HEK293 (cell line): ENCODE results near the gene TARS3.

Experiments used
- GLIS2 ChIP-seq: fragments of 450-650 bp; formaldehyde crosslinking; IDR thresholded peaks from 2 replicates; pipeline ENCODE4 v1.5.1; 2016; ENCODE audit warnings: missing biosample characterization, missing genetic modification characterization
- HOXC10 ChIP-seq: sonication (generic); formaldehyde crosslinking; IDR thresholded peaks from 2 replicates; pipeline ENCODE4 v1.8.1; 2023; ENCODE audit warnings: mild to moderate bottlenecking, missing genetic modification reagents
- RBAK ChIP-seq: fragments of 450-650 bp; formaldehyde crosslinking; IDR thresholded peaks from 2 replicates; pipeline ENCODE4 v1.5.1; 2016; ENCODE audit warnings: missing biosample characterization, missing genetic modification characterization
- YY2 ChIP-seq: fragments of 450-650 bp; formaldehyde crosslinking; IDR thresholded peaks from 2 replicates; pipeline ENCODE4 v1.5.1; 2016; ENCODE audit warnings: missing biosample characterization, missing genetic modification characterization
- ZEB2 ChIP-seq: fragments of 450-650 bp; formaldehyde crosslinking; IDR thresholded peaks from 2 replicates; pipeline ENCODE4 v1.5.1; 2016; ENCODE audit warnings: missing biosample characterization, missing genetic modification characterization
- ZFP41 ChIP-seq: fragments of 450-650 bp; formaldehyde crosslinking; IDR thresholded peaks from 2 replicates; pipeline ENCODE4 v1.5.1; 2016; ENCODE audit warnings: missing biosample characterization, missing genetic modification characterization, borderline replicate concordance
- ZFP69B ChIP-seq: fragments of 450-650 bp; formaldehyde crosslinking; IDR thresholded peaks from 2 replicates; pipeline ENCODE4 v1.5.1; 2016; ENCODE audit warnings: missing biosample characterization, missing genetic modification characterization
- ZNF2 ChIP-seq: fragments of 450-650 bp; formaldehyde crosslinking; IDR thresholded peaks from 2 replicates; pipeline ENCODE4 v1.5.1; 2016; ENCODE audit warnings: missing biosample characterization, missing genetic modification characterization
- ZNF292 ChIP-seq: fragments of 450-650 bp; formaldehyde crosslinking; IDR thresholded peaks from 2 replicates; pipeline ENCODE4 v1.5.1; 2016; ENCODE audit warnings: low read depth, missing biosample characterization, missing genetic modification characterization, borderline replicate concordance
- ZNF335 ChIP-seq: fragments of 450-650 bp; formaldehyde crosslinking; conservative IDR thresholded peaks from 2 replicates; pipeline ENCODE4 v1.5.1; 2016; ENCODE audit warnings: missing biosample characterization, missing genetic modification characterization
- ZNF426 ChIP-seq: fragments of 450-650 bp; formaldehyde crosslinking; IDR thresholded peaks from 2 replicates; pipeline ENCODE4 v1.5.1; 2017; ENCODE audit warnings: missing biosample characterization, missing genetic modification characterization, mild to moderate bottlenecking, inconsistent platforms, moderate library complexity
- ZNF433 ChIP-seq: fragments of 450-650 bp; formaldehyde crosslinking; IDR thresholded peaks from 2 replicates; pipeline ENCODE4 v1.5.1; 2016; ENCODE audit warnings: missing biosample characterization, missing genetic modification characterization, low read depth
- ZNF501 ChIP-seq: fragments of 450-650 bp; formaldehyde crosslinking; IDR thresholded peaks from 2 replicates; pipeline ENCODE4 v1.5.1; 2016; ENCODE audit warnings: missing biosample characterization, missing genetic modification characterization
- ZNF544 ChIP-seq: fragments of 450-650 bp; formaldehyde crosslinking; IDR thresholded peaks from 2 replicates; pipeline ENCODE4 v1.5.0; 2017; ENCODE audit warnings: missing biosample characterization, missing genetic modification characterization
- ZNF558 ChIP-seq: fragments of 450-650 bp; formaldehyde crosslinking; IDR thresholded peaks from 2 replicates; pipeline ENCODE4 v1.5.1; 2016; ENCODE audit warnings: missing biosample characterization, missing genetic modification characterization
- ZNF660 ChIP-seq: fragments of 450-650 bp; IDR thresholded peaks from 2 replicates; pipeline ENCODE4 v1.5.1; 2018; ENCODE audit warnings: missing biosample characterization, mild to moderate bottlenecking, missing genetic modification characterization
- ZNF707 ChIP-seq: fragments of 450-650 bp; formaldehyde crosslinking; IDR thresholded peaks from 2 replicates; pipeline ENCODE4 v1.5.1; 2016; ENCODE audit warnings: missing biosample characterization, missing genetic modification characterization
- ZNF785 ChIP-seq: fragments of 450-650 bp; formaldehyde crosslinking; IDR thresholded peaks from 2 replicates; pipeline ENCODE4 v1.5.1; 2016; ENCODE audit warnings: missing biosample characterization, missing genetic modification characterization
- TF ChIP-seq, protein P1 (sequence below): fragments of 450-650 bp; formaldehyde crosslinking; IDR thresholded peaks from 2 replicates; pipeline ENCODE4 v1.5.1; 2017; ENCODE audit warnings: missing biosample characterization, missing genetic modification characterization
- TF ChIP-seq, protein P2 (sequence below): fragments of 450-650 bp; formaldehyde crosslinking; IDR thresholded peaks from 2 replicates; pipeline ENCODE4 v1.5.1; 2016; ENCODE audit warnings: missing biosample characterization, missing genetic modification characterization, borderline replicate concordance
- TF ChIP-seq, protein P3 (sequence below): fragments of 450-650 bp; formaldehyde crosslinking; IDR thresholded peaks from 2 replicates; pipeline ENCODE4 v1.5.1; 2016; ENCODE audit warnings: missing biosample characterization, missing genetic modification characterization
- TF ChIP-seq, protein P4 (sequence below): fragments of 450-650 bp; formaldehyde crosslinking; IDR thresholded peaks from 2 replicates; pipeline ENCODE4 v1.5.1; 2016; ENCODE audit warnings: missing biosample characterization, missing genetic modification characterization, borderline replicate concordance
- TF ChIP-seq, protein P5 (sequence below): fragments of 450-650 bp; formaldehyde crosslinking; IDR thresholded peaks from 2 replicates; pipeline ENCODE4 v1.5.1; 2016; ENCODE audit warnings: missing biosample characterization, missing genetic modification characterization
- TF ChIP-seq, protein P6 (sequence below): IDR thresholded peaks from 2 replicates; pipeline ENCODE4 v1.6.1; 2011; ENCODE audit warnings: mild to moderate bottlenecking, low read depth, low read length, borderline replicate concordance
- TF ChIP-seq, protein P7 (sequence below): fragments of 450-650 bp; IDR thresholded peaks from 2 replicates; pipeline ENCODE4 v1.5.1; 2018; ENCODE audit warnings: missing biosample characterization, mild to moderate bottlenecking, missing genetic modification characterization

Gene TARS3

DNA sequence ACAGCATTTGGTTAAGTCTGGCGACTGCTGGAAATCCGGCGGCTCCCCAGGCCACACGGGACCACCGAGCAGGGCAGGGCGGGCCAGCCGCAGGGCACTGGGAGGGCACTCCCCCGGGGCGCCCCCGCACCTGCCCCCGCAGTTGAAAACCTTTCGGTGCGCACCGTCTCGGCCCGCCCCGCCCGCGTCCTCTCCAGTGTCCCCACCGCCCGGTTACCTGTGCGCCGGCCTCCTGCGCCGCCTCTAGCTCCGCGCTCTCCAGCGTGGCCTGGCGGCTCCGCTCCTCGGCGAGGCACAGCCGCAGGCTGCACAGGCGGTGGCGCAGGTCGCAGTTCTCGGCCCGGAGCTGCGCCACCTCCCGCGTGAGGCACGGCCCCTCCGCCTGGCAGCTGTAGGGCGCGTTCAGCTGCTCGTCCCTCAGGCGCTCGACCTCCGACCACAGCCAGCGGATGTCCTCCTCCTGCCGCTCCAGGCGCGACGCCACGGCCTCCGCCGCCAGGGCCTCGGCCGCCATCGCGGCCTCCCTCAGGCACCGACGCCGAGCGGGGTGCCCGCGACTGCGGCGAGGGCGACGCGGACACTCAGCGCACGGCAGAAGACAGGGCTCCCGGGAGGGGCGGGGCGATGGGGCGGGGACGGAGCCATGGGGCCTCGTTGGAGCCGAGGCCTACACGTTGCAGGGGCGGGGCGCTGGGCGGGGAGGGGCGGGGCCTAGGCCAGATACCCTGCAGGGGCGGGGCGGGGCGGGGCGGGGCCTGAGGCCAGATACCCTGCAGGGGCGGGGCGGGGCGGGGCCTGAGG lies at the start of gene TARS3 (continued):
- TF ChIP-seq, protein P1, sequence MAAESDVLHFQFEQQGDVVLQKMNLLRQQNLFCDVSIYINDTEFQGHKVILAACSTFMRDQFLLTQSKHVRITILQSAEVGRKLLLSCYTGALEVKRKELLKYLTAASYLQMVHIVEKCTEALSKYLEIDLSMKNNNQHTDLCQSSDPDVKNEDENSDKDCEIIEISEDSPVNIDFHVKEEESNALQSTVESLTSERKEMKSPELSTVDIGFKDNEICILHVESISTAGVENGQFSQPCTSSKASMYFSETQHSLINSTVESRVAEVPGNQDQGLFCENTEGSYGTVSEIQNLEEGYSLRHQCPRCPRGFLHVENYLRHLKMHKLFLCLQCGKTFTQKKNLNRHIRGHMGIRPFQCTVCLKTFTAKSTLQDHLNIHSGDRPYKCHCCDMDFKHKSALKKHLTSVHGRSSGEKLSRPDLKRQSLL = peak; percentile 89; the same call in 1 of the 2 replicates
- peak; percentile 94 for TF ChIP-seq YY2 (tag by site-specific recombination)
- TF ChIP-seq ZNF292 (tag by site-specific recombination) = no peak
- TF ChIP-seq, protein P2, sequence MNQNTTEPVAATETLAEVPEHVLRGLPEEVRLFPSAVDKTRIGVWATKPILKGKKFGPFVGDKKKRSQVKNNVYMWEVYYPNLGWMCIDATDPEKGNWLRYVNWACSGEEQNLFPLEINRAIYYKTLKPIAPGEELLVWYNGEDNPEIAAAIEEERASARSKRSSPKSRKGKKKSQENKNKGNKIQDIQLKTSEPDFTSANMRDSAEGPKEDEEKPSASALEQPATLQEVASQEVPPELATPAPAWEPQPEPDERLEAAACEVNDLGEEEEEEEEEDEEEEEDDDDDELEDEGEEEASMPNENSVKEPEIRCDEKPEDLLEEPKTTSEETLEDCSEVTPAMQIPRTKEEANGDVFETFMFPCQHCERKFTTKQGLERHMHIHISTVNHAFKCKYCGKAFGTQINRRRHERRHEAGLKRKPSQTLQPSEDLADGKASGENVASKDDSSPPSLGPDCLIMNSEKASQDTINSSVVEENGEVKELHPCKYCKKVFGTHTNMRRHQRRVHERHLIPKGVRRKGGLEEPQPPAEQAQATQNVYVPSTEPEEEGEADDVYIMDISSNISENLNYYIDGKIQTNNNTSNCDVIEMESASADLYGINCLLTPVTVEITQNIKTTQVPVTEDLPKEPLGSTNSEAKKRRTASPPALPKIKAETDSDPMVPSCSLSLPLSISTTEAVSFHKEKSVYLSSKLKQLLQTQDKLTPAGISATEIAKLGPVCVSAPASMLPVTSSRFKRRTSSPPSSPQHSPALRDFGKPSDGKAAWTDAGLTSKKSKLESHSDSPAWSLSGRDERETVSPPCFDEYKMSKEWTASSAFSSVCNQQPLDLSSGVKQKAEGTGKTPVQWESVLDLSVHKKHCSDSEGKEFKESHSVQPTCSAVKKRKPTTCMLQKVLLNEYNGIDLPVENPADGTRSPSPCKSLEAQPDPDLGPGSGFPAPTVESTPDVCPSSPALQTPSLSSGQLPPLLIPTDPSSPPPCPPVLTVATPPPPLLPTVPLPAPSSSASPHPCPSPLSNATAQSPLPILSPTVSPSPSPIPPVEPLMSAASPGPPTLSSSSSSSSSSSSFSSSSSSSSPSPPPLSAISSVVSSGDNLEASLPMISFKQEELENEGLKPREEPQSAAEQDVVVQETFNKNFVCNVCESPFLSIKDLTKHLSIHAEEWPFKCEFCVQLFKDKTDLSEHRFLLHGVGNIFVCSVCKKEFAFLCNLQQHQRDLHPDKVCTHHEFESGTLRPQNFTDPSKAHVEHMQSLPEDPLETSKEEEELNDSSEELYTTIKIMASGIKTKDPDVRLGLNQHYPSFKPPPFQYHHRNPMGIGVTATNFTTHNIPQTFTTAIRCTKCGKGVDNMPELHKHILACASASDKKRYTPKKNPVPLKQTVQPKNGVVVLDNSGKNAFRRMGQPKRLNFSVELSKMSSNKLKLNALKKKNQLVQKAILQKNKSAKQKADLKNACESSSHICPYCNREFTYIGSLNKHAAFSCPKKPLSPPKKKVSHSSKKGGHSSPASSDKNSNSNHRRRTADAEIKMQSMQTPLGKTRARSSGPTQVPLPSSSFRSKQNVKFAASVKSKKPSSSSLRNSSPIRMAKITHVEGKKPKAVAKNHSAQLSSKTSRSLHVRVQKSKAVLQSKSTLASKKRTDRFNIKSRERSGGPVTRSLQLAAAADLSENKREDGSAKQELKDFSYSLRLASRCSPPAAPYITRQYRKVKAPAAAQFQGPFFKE (tag by site-specific recombination) = no peak
- TF ChIP-seq, protein P3, sequence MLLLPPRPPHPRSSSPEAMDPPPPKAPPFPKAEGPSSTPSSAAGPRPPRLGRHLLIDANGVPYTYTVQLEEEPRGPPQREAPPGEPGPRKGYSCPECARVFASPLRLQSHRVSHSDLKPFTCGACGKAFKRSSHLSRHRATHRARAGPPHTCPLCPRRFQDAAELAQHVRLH = 0 out of 2 replicates have a peak, but pooled peaks have one; percentile 57
- peak; percentile 93 for TF ChIP-seq ZNF501 (tag by site-specific recombination)
- no peak for TF ChIP-seq ZNF433
- TF ChIP-seq ZNF335 (tag by site-specific recombination) = peak; percentile 95
- peak; percentile 83 for TF ChIP-seq ZNF785 (tag by site-specific recombination)
- TF ChIP-seq ZNF558 (tag by site-specific recombination) = no peak
- peak; percentile 98; the same call in 1 of the 2 replicates for TF ChIP-seq HOXC10 (CRISPR knock-in tag)
- peak; percentile 98 for TF ChIP-seq ZNF660 (tag by site-specific recombination)
- TF ChIP-seq ZFP69B (tag by site-specific recombination) = peak; percentile 88
- TF ChIP-seq ZEB2 = peak; percentile 87
- no peak for TF ChIP-seq ZNF544 (tag by site-specific recombination)
- no peak for TF ChIP-seq ZNF707 (tag by site-specific recombination)
- TF ChIP-seq, protein P4, sequence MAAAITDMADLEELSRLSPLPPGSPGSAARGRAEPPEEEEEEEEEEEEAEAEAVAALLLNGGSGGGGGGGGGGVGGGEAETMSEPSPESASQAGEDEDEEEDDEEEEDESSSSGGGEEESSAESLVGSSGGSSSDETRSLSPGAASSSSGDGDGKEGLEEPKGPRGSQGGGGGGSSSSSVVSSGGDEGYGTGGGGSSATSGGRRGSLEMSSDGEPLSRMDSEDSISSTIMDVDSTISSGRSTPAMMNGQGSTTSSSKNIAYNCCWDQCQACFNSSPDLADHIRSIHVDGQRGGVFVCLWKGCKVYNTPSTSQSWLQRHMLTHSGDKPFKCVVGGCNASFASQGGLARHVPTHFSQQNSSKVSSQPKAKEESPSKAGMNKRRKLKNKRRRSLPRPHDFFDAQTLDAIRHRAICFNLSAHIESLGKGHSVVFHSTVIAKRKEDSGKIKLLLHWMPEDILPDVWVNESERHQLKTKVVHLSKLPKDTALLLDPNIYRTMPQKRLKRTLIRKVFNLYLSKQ (tag by site-specific recombination) = no peak
- TF ChIP-seq, protein P5, sequence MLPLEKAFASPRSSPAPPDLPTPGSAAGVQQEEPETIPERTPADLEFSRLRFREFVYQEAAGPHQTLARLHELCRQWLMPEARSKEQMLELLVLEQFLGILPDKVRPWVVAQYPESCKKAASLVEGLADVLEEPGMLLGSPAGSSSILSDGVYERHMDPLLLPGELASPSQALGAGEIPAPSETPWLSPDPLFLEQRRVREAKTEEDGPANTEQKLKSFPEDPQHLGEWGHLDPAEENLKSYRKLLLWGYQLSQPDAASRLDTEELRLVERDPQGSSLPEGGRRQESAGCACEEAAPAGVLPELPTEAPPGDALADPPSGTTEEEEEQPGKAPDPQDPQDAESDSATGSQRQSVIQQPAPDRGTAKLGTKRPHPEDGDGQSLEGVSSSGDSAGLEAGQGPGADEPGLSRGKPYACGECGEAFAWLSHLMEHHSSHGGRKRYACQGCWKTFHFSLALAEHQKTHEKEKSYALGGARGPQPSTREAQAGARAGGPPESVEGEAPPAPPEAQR = peak; percentile 84
- TF ChIP-seq ZNF426 = no peak
- no peak for TF ChIP-seq ZFP41 (tag by site-specific recombination)
- TF ChIP-seq, protein P6, sequence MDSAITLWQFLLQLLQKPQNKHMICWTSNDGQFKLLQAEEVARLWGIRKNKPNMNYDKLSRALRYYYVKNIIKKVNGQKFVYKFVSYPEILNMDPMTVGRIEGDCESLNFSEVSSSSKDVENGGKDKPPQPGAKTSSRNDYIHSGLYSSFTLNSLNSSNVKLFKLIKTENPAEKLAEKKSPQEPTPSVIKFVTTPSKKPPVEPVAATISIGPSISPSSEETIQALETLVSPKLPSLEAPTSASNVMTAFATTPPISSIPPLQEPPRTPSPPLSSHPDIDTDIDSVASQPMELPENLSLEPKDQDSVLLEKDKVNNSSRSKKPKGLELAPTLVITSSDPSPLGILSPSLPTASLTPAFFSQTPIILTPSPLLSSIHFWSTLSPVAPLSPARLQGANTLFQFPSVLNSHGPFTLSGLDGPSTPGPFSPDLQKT = no peak
- peak; percentile 98 for TF ChIP-seq GLIS2 (tag by site-specific recombination)
- TF ChIP-seq ZNF2 (tag by site-specific recombination) = peak; percentile 96
- TF ChIP-seq, protein P7, sequence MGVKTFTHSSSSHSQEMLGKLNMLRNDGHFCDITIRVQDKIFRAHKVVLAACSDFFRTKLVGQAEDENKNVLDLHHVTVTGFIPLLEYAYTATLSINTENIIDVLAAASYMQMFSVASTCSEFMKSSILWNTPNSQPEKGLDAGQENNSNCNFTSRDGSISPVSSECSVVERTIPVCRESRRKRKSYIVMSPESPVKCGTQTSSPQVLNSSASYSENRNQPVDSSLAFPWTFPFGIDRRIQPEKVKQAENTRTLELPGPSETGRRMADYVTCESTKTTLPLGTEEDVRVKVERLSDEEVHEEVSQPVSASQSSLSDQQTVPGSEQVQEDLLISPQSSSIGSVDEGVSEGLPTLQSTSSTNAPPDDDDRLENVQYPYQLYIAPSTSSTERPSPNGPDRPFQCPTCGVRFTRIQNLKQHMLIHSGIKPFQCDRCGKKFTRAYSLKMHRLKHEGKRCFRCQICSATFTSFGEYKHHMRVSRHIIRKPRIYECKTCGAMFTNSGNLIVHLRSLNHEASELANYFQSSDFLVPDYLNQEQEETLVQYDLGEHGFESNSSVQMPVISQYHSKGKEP (tag by site-specific recombination) = 0 out of 2 replicates have a peak, but pooled peaks have one; percentile 58
- no peak for TF ChIP-seq RBAK
